NB4 (cell line): Measurements from ENCODE around the gene LGSN.

Experiments
- DNase-seq: peaks from one replicate; pipeline ENCODE4 v3.0.0; 2010; ENCODE audit warnings: low read depth
- H3K4me3 ChIP-seq: one replicate; pipeline ENCODE4 v1.5.1; 2011; ENCODE audit warnings: mild to moderate bottlenecking, low read depth, low read length, moderate library complexity
- MAX ChIP-seq: IDR thresholded peaks from 2 replicates; pipeline ENCODE4 v1.6.1; 2011; ENCODE audit warnings: low read depth, low read length
- MYC ChIP-seq: IDR thresholded peaks from 2 replicates; pipeline ENCODE4 v1.6.1; 2011; ENCODE audit warnings: low read depth, low read length
- POLR2A ChIP-seq: IDR thresholded peaks from 2 replicates; pipeline ENCODE4 v1.6.1; 2011; ENCODE audit warnings: mild to moderate bottlenecking; ENCODE audit not compliant: insufficient read length; ENCODE audit errors: extremely low read depth
- TF ChIP-seq, protein P1 (sequence below): IDR thresholded peaks from one replicate; pipeline ENCODE4 v1.5.1; 2012; ENCODE audit warnings: low read depth, low read length

LGSN gene

GRCh38 chr6:63352544-63353285 is 32.9 kb upstream of the LGSN start:
- H3K4me3 ChIP-seq, result peak overlapping the region; percentile 58
- peak; percentile 96 for DNase-seq
- TF ChIP-seq MAX (peak; percentile 93), MYC (peak; percentile 78), POLR2A (no peak)
- TF ChIP-seq, protein P1, sequence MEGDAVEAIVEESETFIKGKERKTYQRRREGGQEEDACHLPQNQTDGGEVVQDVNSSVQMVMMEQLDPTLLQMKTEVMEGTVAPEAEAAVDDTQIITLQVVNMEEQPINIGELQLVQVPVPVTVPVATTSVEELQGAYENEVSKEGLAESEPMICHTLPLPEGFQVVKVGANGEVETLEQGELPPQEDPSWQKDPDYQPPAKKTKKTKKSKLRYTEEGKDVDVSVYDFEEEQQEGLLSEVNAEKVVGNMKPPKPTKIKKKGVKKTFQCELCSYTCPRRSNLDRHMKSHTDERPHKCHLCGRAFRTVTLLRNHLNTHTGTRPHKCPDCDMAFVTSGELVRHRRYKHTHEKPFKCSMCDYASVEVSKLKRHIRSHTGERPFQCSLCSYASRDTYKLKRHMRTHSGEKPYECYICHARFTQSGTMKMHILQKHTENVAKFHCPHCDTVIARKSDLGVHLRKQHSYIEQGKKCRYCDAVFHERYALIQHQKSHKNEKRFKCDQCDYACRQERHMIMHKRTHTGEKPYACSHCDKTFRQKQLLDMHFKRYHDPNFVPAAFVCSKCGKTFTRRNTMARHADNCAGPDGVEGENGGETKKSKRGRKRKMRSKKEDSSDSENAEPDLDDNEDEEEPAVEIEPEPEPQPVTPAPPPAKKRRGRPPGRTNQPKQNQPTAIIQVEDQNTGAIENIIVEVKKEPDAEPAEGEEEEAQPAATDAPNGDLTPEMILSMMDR, result peak; percentile 38

DNA sequence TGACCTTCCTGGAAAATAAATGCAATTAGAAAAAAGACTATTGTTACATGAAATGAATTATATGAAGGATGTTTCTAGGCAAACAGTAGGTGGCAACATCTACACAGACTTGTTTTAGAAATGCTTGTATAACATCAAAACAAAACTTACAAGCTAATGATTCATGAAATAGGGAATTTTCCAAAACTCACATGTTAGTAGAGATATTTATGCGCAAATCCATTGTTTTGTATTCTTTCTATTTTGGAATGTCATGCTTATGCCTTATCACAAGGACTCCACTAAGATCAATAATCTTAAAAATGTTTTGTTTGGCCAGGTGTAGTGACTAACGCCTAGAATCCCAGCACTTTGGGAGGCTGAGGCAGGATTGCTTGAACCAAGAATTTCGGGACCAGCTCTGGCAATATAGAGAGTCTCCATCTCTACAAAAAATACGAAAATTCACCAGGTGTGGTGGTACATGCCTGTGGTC is 32.3 kb upstream of the LGSN start:
- peak overlapping the region; percentile 58 for H3K4me3 ChIP-seq
- no peak for TF ChIP-seq MAX
- no peak for TF ChIP-seq MYC
- TF ChIP-seq POLR2A, result no peak
- TF ChIP-seq, protein P1, result peak; percentile 9
- peak; percentile 63 for DNase-seq

- no peak overlapping the region for H3K4me3 ChIP-seq
- peak; percentile 17 for DNase-seq
- TF ChIP-seq MYC (no peak), POLR2A (no peak), MAX (no peak)
- TF ChIP-seq, protein P1, result no peak
These were observed 29.6 kb upstream of the LGSN start for GRCh38 chr6:63349401-63349800.

DNA sequence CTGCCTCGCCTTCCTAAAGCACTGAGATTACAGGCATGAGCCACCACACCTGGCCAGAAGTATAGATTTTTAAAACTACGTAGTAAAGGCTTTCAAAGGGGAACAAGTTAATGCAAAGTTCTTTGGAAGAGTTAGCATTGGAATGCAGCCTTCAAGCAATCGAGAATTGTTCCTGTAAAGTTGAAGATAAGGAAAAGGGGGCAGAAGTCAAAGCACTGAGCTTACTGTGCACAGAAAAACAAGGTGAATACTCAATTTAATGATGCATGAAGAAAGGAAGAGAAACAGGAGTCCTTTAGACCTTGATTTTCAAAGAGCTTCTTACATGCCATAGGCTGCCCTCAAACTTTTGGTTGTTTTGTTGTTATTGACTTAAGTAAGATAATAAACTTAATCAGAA is 29.1 kb upstream of the LGSN start:
- H3K4me3 ChIP-seq, result no peak overlapping the region
- no peak for DNase-seq
- TF ChIP-seq, protein P1, result no peak
- TF ChIP-seq POLR2A (no peak), MAX (no peak), MYC (no peak)

DNA sequence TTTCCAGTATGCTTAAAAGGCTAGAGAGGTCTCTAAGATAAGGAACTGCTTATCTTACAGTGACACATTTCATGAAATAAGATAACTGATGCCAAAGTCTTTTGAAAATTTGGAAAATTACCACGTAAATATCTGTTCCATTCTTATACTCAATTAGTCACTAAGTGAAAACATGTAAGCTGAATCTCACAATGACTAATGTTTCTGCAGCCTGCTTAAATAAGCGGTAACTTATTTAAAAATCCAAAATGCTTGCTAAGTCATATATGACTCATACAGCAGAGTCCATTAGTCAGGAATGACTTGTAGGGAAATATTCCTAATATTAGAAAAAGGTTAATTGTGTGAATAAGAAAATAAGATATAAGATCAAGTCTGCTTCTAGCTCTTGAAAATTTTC is 27.8 kb upstream of the LGSN start:
- H3K4me3 ChIP-seq, result no peak overlapping the region
- no peak for DNase-seq
- TF ChIP-seq, protein P1, result no peak
- TF ChIP-seq MAX, result no peak
- no peak for TF ChIP-seq MYC
- no peak for TF ChIP-seq POLR2A
